GM12878 (cell line): Measurements from ENCODE around the gene SQOR. TPM values are rescaled to one million over a fixed set of nuclear protein-coding genes. Genes with fewer than 3 reads are reported as not detected.

ENCODE experiments used
- ATF3 ChIP-seq: IDR thresholded peaks from 2 replicates; pipeline ENCODE4 v1.6.1; 2011; ENCODE audit warnings: low read depth, mild to moderate bottlenecking, low read length, moderate library complexity, borderline replicate concordance; ENCODE audit errors: extremely low read depth
- CBX5 ChIP-seq: sonication (generic); IDR thresholded peaks from 2 replicates; pipeline ENCODE4 v1.6.1; 2016; ENCODE audit warnings: low read depth, moderate library complexity, mild to moderate bottlenecking, inconsistent platforms
- CREB1 ChIP-seq: IDR thresholded peaks from 2 replicates; pipeline ENCODE4 v1.6.1; 2012; ENCODE audit warnings: low read depth, mild to moderate bottlenecking, inconsistent platforms
- CTCF ChIP-seq, 3 experiments: IDR thresholded peaks in 2 of 3; conservative IDR thresholded peaks in 1 of 3; 2 replicates each; pipeline ENCODE4 v1.5.1; 2011; ENCODE audit warnings: low read depth in 3 of 3, low read length in 3 of 3, mild to moderate bottlenecking in 3 of 3, control low read depth in 2 of 3, moderate library complexity in 2 of 3, inconsistent platforms in 1 of 3, mixed read lengths in 1 of 3; ENCODE audit not compliant: control insufficient read depth in 2 of 3, insufficient read depth in 1 of 3; ENCODE audit errors: extremely low read depth in 1 of 3
- ELK1 ChIP-seq: IDR thresholded peaks from 2 replicates; pipeline ENCODE4 v1.6.1; 2012; ENCODE audit warnings: low read depth, low read length, improper control_type of control experiment
- FOS ChIP-seq: IDR thresholded peaks from 3 replicates; pipeline ENCODE4 v1.6.1; 2011; ENCODE audit warnings: borderline replicate concordance; ENCODE audit not compliant: insufficient read length; ENCODE audit errors: extremely low read depth
- GATAD2B ChIP-seq: fragments of 450-650 bp; conservative IDR thresholded peaks from 2 replicates; pipeline ENCODE4 v1.6.1; 2017; ENCODE audit warnings: low read depth, mild to moderate bottlenecking, moderate library complexity
- IRF4 ChIP-seq: IDR thresholded peaks from 2 replicates; pipeline ENCODE4 v1.6.1; 2011; ENCODE audit warnings: low read depth, low read length
- KDM1A ChIP-seq: fragments of 200-600 bp; sonication (generic); IDR thresholded peaks from 2 replicates; pipeline ENCODE4 v1.6.1; 2016; ENCODE audit warnings: borderline replicate concordance
- MXI1 ChIP-seq: fragments of 150-350 bp; IDR thresholded peaks from 2 replicates; pipeline ENCODE4 v1.6.1; 2011; ENCODE audit warnings: low read depth, mild to moderate bottlenecking, inconsistent platforms, low read length, improper control_type of control experiment
- NKRF ChIP-seq: fragments of 450-650 bp; conservative IDR thresholded peaks from 2 replicates; pipeline ENCODE4 v1.6.1; 2017; ENCODE audit warnings: mild to moderate bottlenecking, moderate library complexity
- POLR2AphosphoS5 ChIP-seq: IDR thresholded peaks from 2 replicates; pipeline ENCODE4 v1.6.1; 2011; ENCODE audit warnings: mild to moderate bottlenecking, low read length, inconsistent platforms
- RUNX3 ChIP-seq: IDR thresholded peaks from 2 replicates; pipeline ENCODE4 v1.6.1; 2012; ENCODE audit warnings: low read length, inconsistent platforms
- SRF ChIP-seq, 2 experiments: IDR thresholded peaks; 2 replicates each; pipeline ENCODE4 v1.6.1; 2011; ENCODE audit warnings: low read depth in 2 of 2, low read length in 2 of 2, mild to moderate bottlenecking in 1 of 2, moderate library complexity in 1 of 2
- TAF1 ChIP-seq: IDR thresholded peaks from 2 replicates; pipeline ENCODE4 v1.6.1; 2011; ENCODE audit warnings: mild to moderate bottlenecking, low read depth, low read length, borderline replicate concordance
- ZBTB4 ChIP-seq: fragments of 450-650 bp; formaldehyde crosslinking; IDR thresholded peaks from 2 replicates; pipeline ENCODE4 v1.4.0; 2022; ENCODE audit warnings: mild to moderate bottlenecking, moderate library complexity
- polyA plus RNA-seq, 11 experiments: library from polyadenylated mRNA; depleted of rRNA in 4 of 11; unstranded in 6 of 11; stranded (reverse) in 5 of 11; fragments of >200 nt; fragmentation: Nextera tagmentation in 4 of 11; fragmentation: Illumina TruSeq in 1 of 11; extraction: Ambion mirVana in 4 of 11; extraction: Trizol in 1 of 11; gene quantifications; 1 replicate in 1 of 11; 2 replicates in 10 of 11; pipeline versions ENCODE4 v1.2.1 to v1.2.3, GENCODE V29; 2011 to 2016; ENCODE audit warnings: inconsistent platforms in 2 of 11, missing spikeins in 2 of 11, low read depth in 1 of 11
- total RNA-seq, 4 experiments: library from RNA; depleted of rRNA in 3 of 4; stranded (reverse); fragments of >200 nt in 3 of 4; fragmentation: Illumina TruSeq in 1 of 4; extraction: Trizol in 1 of 4; gene quantifications; 2 replicates each; pipeline versions ENCODE4 v1.2.1 to v1.2.3, GENCODE V29; 2013 to 2021

The SQOR gene
- total and polyA plus RNA-seq, 10 of the 15 experiments (the other 5 are each of a cell fraction or from before 2014, with no cell fraction given): 14.5 to 74.7 (median 44.2) TPM

GRCh38 chr15:45635191-45635638 is 386 bp downstream of the SQOR start (continued):
- TF ChIP-seq MXI1 (0 out of 2 replicates have a peak, but pooled peaks have one; percentile 33), CTCF (IDR thresholded peaks at IDR 0.05 in 2 of 3, conservative IDR thresholded peaks at IDR 0.05 in 1 of 3; ENCODE audit: control insufficient read depth in 2 of 3, extremely low read depth in 1 of 3, insufficient read depth in 1 of 3, low read depth in 3 of 3, low read length in 3 of 3) (peak; percentile 57 to 75 (median 62)), RUNX3 (no peak), TAF1 (no peak), IRF4 (0 out of 2 replicates have a peak, but pooled peaks have one; percentile 3), CREB1 (peak; percentile 49; the same call in 1 of the 2 replicates), NKRF (peak; percentile 53; the same call in 1 of the 2 replicates), KDM1A (no peak), ATF3 (no peak), CBX5 (0 out of 2 replicates have a peak, but pooled peaks have one; percentile 6), ZBTB4 (CRISPR knock-in tag) (no peak), POLR2AphosphoS5 (peak; percentile 11; the same call in 1 of the 2 replicates), GATAD2B (peak; percentile 6; the same call in 1 of the 2 replicates), ELK1 (peak; percentile 26; the same call in 1 of the 2 replicates), SRF (IDR thresholded peaks at IDR 0.05; ENCODE audit: low read depth in 2 of 2, low read length in 2 of 2) (no peak), FOS (no peak)
